COLO829 (cell line): Measurements from ENCODE around the gene ANKRD22.

Experiments used
- DNase-seq: peaks from one replicate; pipeline ENCODE4 v3.0.0; 2012; ENCODE audit warnings: low spot score

Gene ANKRD22

GRCh38 chr10:88794731-88795130 is 56.9 kb downstream of the ANKRD22 start:
- no peak for DNase-seq

- DNase-seq, result peak; percentile 27
Measured at GRCh38 chr10:88793712-88794299, 57.8 kb downstream of the ANKRD22 start.

GRCh38 chr10:88792661-88793060 is 59.0 kb downstream of the ANKRD22 start:
- no peak for DNase-seq

GRCh38 chr10:88791924-88792323 is 59.7 kb downstream of the ANKRD22 start:
- DNase-seq, result peak; percentile 5

- no peak for DNase-seq
Measured at GRCh38 chr10:88788924-88789323, 62.7 kb downstream of the ANKRD22 start.

- DNase-seq, result no peak
Measured at GRCh38 chr10:88787463-88787862, 64.2 kb downstream of the ANKRD22 start.

GRCh38 chr10:88786032-88786770 is 65.4 kb downstream of the ANKRD22 start:
- DNase-seq, result no peak

GRCh38 chr10:88783724-88784123 is 67.9 kb downstream of the ANKRD22 start:
- DNase-seq, result no peak

- no peak for DNase-seq
Measured at GRCh38 chr10:88782222-88782621, 69.4 kb downstream of the ANKRD22 start.

GRCh38 chr10:88781206-88781605 is 70.4 kb downstream of the ANKRD22 start:
- no peak for DNase-seq
